Caco-2 (cell line): ENCODE data around the gene MOSPD2. TPM values are rescaled to one million over a fixed set of nuclear protein-coding genes. Genes with fewer than 3 reads are reported as not detected.

ENCODE experiments used
- total RNA-seq: library from RNA; stranded (reverse); gene quantifications from 2 replicates; pipeline ENCODE4 v1.2.3, GENCODE V29; 2022

MOSPD2 gene
- total RNA-seq, 1 experiment from 2014 or later, result 13.8 TPM

Other genes starting within 250 kb of the MOSPD2 start
- gene FANCB, start 352 bp upstream of the MOSPD2 start, total RNA-seq, result 8.1 and 8.8 TPM in 2 replicates